HepG2 (cell line): Measurements from ENCODE around the gene POMT2. TPM values are rescaled to one million over a fixed set of nuclear protein-coding genes. Genes with fewer than 3 reads are reported as not detected.

Experiments
- ATAC-seq: fragments of 200-7000 bp; cut with Tn5 transposase; 3 replicates; pipeline ENCODE4 v1.9.1; 2020; ENCODE audit warnings: mild to moderate bottlenecking, moderate library complexity
- BruUV-seq: library from RNA; stranded (reverse); fragments of 400-500 nt; replicated peaks from 2 replicates; lab custom pipeline; 2021; lab: Mats Ljungman, UMichigan
- CTCF ChIA-PET: fragments of 300-600 bp; formaldehyde crosslinking; extraction: SDS; loops from one replicate; lab custom pipeline; 2021; ENCODE audit warnings: low total read pairs, inconsistent platforms, low intra/inter-chr PET ratio; lab: Yijun Ruan, JAX
- POLR2A ChIA-PET: fragments of 350-600 bp; sonication (Branson Sonifier 250); formaldehyde crosslinking; loops from one replicate; lab custom pipeline; 2020; ENCODE audit warnings: antibody characterized with exemption, inconsistent platforms; lab: Yijun Ruan, JAX
- DNase-seq: peaks from one replicate; pipeline ENCODE4 v3.0.0-alpha.2; 2015; ENCODE audit warnings: low spot score
- FAIRE-seq: peaks from 3 replicates; lab custom pipeline; 2011; peaks lifted over from hg19 to GRCh38; lab: Jason Lieb, UNC
- H2AFZ ChIP-seq: one replicate; pipeline ENCODE4 v1.6.1; 2011; ENCODE audit warnings: low read length, inconsistent platforms
- H3K27ac ChIP-seq: fragments of 300-600 bp; 3 replicates; pipeline ENCODE4 v1.8.0; 2011; ENCODE audit warnings: mixed run types, mild to moderate bottlenecking, mixed read lengths, low read length, inconsistent platforms; ENCODE audit not compliant: insufficient read depth; ENCODE audit errors: extremely low read length
- H3K27me3 ChIP-seq, 2 experiments: fragments of 200-600 bp in 1 of 2; 2 replicates in 1 of 2; 3 replicates in 1 of 2; pipeline versions ENCODE4 v1.6.0 to v1.8.0; 2011; ENCODE audit warnings: low read length in 2 of 2, mild to moderate bottlenecking in 2 of 2, moderate library complexity in 2 of 2, inconsistent platforms in 1 of 2; ENCODE audit not compliant: insufficient read depth in 2 of 2, control insufficient read depth in 1 of 2
- H3K36me3 ChIP-seq, 2 experiments: fragments of 200-600 bp in 1 of 2; replicated peaks in 1 of 2; 2 replicates in 1 of 2; 3 replicates in 1 of 2; pipeline versions ENCODE4 v1.5.1 to v1.8.0; 2011; ENCODE audit warnings: low read length in 2 of 2, inconsistent platforms in 1 of 2; ENCODE audit not compliant: insufficient read depth in 2 of 2, control insufficient read depth in 1 of 2
- H3K4me1 ChIP-seq: 2 replicates; pipeline ENCODE4 v1.5.1; 2012; ENCODE audit warnings: low read length, inconsistent platforms; ENCODE audit not compliant: insufficient read depth
- H3K4me2 ChIP-seq: 2 replicates; pipeline ENCODE4 v1.6.0; 2011; ENCODE audit warnings: low read depth, low read length, inconsistent platforms
- H3K4me3 ChIP-seq, 3 experiments: fragments of 200-600 bp in 1 of 3; sonication (generic), shearing (Covaris generic) in 1 of 3; replicated peaks in 1 of 3; 2 replicates each; pipeline ENCODE4 v1.5.1; 2011 to 2016; ENCODE audit warnings: low read length in 3 of 3, inconsistent platforms in 2 of 3, low read depth in 2 of 3, mild to moderate bottlenecking in 2 of 3, control low read depth in 1 of 3, mixed read lengths in 1 of 3; ENCODE audit not compliant: insufficient read depth in 1 of 3
- H3K79me2 ChIP-seq: one replicate; pipeline ENCODE4 v1.6.1; 2011; ENCODE audit warnings: low read length, inconsistent platforms; ENCODE audit not compliant: insufficient read depth
- H3K9ac ChIP-seq: 2 replicates; pipeline ENCODE4 v1.6.0; 2011; ENCODE audit warnings: mild to moderate bottlenecking, low read depth, low read length, inconsistent platforms; ENCODE audit not compliant: insufficient read depth
- H3K9me3 ChIP-seq: 2 replicates; pipeline ENCODE4 v1.5.1; 2012; ENCODE audit warnings: mild to moderate bottlenecking, low read length
- H4K20me1 ChIP-seq: 2 replicates; pipeline ENCODE4 v1.6.0; 2011; ENCODE audit warnings: inconsistent platforms, mild to moderate bottlenecking, low read length, moderate library complexity; ENCODE audit not compliant: insufficient read depth
- FOSL1 ChIP-seq: sonication (generic); formaldehyde crosslinking; IDR thresholded peaks from 2 replicates; pipeline ENCODE4 v1.9.0; 2021; ENCODE audit warnings: missing genetic modification reagents, borderline replicate concordance
- FOXA3 ChIP-seq: IDR thresholded peaks from 2 replicates; pipeline ENCODE4 v1.6.1; 2016; ENCODE audit warnings: missing genetic modification reagents, missing compliant biosample characterization
- HOXA5 ChIP-seq: sonication (generic); formaldehyde crosslinking; IDR thresholded peaks from 2 replicates; pipeline ENCODE4 v1.4.0; 2020; ENCODE audit warnings: missing genetic modification reagents
- KLF16 ChIP-seq, 2 experiments: sonication (generic) in 1 of 2; formaldehyde crosslinking in 1 of 2; IDR thresholded peaks; 2 replicates each; pipeline versions ENCODE4 v1.6.1 to v1.8.0; 2016 to 2023; ENCODE audit warnings: missing genetic modification reagents in 2 of 2, missing compliant biosample characterization in 1 of 2
- MIER3 ChIP-seq: IDR thresholded peaks from 2 replicates; pipeline ENCODE4 v1.6.1; 2016; ENCODE audit warnings: missing compliant biosample characterization, borderline replicate concordance
- NFIB ChIP-seq: sonication (generic); formaldehyde crosslinking; IDR thresholded peaks from 2 replicates; pipeline ENCODE4 v1.9.0; 2021; ENCODE audit warnings: missing genetic modification reagents, mild to moderate bottlenecking, borderline replicate concordance
- SETDB1 ChIP-seq: sonication (generic); formaldehyde crosslinking; IDR thresholded peaks from 2 replicates; pipeline ENCODE4 v1.5.1; 2020; ENCODE audit warnings: missing genetic modification reagents, mild to moderate bottlenecking, borderline replicate concordance
- ZBTB38 ChIP-seq: sonication (generic); formaldehyde crosslinking; IDR thresholded peaks from 2 replicates; pipeline ENCODE4 v1.5.1; 2020; ENCODE audit warnings: mild to moderate bottlenecking, missing genetic modification reagents
- ZNF24 ChIP-seq: fragments of 450-650 bp; IDR thresholded peaks from 2 replicates; pipeline ENCODE4 v1.6.1; 2017; ENCODE audit warnings: antibody characterized with exemption, mild to moderate bottlenecking
- ZNF331 ChIP-seq: sonication (generic); formaldehyde crosslinking; IDR thresholded peaks from 2 replicates; pipeline ENCODE4 v1.4.0; 2020; ENCODE audit warnings: missing genetic modification reagents
- WGBS: methylation state at CpG from one replicate; pipeline ENCODE4 v1.1.6; 2017; ENCODE audit warnings: low lambda C conversion rate; 5-methylcytosine and 5-hydroxymethylcytosine counted together
- in situ Hi-C: cut with HindIII; loops from 2 replicates; pipeline ENCODE4 v1.10.0; 2017; ENCODE audit warnings: low pct_unique_long_range_greater_than_20kb; ENCODE audit not compliant: extremely low pct_ligation_motif_present
- intact Hi-C: fragments of 100-400 bp; cut with micrococcal nuclease; formaldehyde crosslinking; loops from one replicate; pipeline ENCODE4 v1.10.0; 2022; ENCODE audit not compliant: unreplicated experiment
- polyA plus RNA-seq, 8 experiments: library from polyadenylated mRNA; depleted of rRNA in 3 of 8; stranded (reverse) in 7 of 8; unstranded in 1 of 8; fragments of >200 nt; fragmentation: Illumina TruSeq in 4 of 8; extraction: Trizol in 4 of 8; gene quantifications; 2 replicates each; pipeline versions ENCODE4 v1.2.1 to v1.2.3, GENCODE V29; 2011 to 2016; ENCODE audit warnings: low read depth in 4 of 8, missing spikeins in 1 of 8, mixed read lengths in 1 of 8; ENCODE audit not compliant: insufficient read depth in 1 of 8
- total RNA-seq, 5 experiments: library from RNA; depleted of rRNA; stranded (reverse); fragments of >200 nt; fragmentation: Illumina TruSeq; extraction: Trizol; gene quantifications; 2 replicates each; pipeline ENCODE4 v1.2.3, GENCODE V29; 2016; ENCODE audit warnings: low read depth in 1 of 5
- TF ChIP-seq, protein P1 (sequence below): fragments of 450-650 bp; IDR thresholded peaks from 2 replicates; pipeline ENCODE4 v1.6.1; 2016
- TF ChIP-seq, protein P2 (sequence below): sonication (generic); formaldehyde crosslinking; IDR thresholded peaks from 2 replicates; pipeline ENCODE4 v1.4.0; 2020; ENCODE audit warnings: missing genetic modification reagents

The POMT2 gene
- total and polyA plus RNA-seq, 2 of the 13 experiments (the other 11 are each of a cell fraction or from before 2014, with no cell fraction given): 15.3 to 15.9 TPM

DNA sequence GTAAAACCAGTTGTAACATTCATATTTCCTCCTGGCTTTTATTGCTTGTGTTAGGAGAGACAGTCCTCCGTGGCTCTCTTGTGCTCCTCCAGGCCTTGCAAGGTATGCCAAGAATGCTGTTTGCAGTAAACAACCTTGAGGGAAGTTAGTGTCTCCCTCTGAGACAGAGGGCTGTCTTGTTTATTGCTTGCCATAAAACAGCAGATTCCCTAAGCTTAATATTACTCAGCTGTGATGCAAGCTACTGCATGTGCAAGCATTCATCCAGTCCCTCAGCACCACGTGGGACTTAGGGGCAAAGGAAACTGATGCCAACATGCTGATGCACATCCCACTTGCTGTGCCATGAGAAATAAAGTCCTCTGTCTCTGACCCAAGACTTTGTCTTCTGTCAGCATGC is 6.6 kb downstream of the POMT2 start:
- no peak overlapping the region for H3K27ac ChIP-seq
- no peak for DNase-seq
- H3K9ac ChIP-seq: no peak overlapping the region
- CTCF ChIA-PET: interaction anchor here (2.5 kb wide), 1 partner anchor 12 kb away, joined by 54 read pairs; no protein-coding TSS in a partner anchor
- no peak for ATAC-seq
- peaks cover 0 to 2% of the 10 kb centered on the region in 2 experiments; a peak in 3 of 5 replicates for H3K36me3 ChIP-seq
- no peaks in the 10 kb centered on the region for H3K27me3 ChIP-seq
- H3K9me3 ChIP-seq: no peaks in the 10 kb centered on the region
- BruUV-seq: no TSS peak
- POLR2A ChIA-PET: interaction anchor here (5.5 kb wide), 1 partner anchor 11 kb away, joined by 70 read pairs; no protein-coding TSS in a partner anchor
- no peaks in the 10 kb centered on the region for H4K20me1 ChIP-seq
- H2AFZ ChIP-seq: no peak overlapping the region
- peaks cover 33% of the 10 kb centered on the region for H3K79me2 ChIP-seq
- TF ChIP-seq ZBTB38 (CRISPR knock-in tag) (no peak), ZNF331 (CRISPR knock-in tag) (no peak), MIER3 (CRISPR knock-in tag) (no peak), ZNF24 (no peak)
- TF ChIP-seq, protein P1, sequence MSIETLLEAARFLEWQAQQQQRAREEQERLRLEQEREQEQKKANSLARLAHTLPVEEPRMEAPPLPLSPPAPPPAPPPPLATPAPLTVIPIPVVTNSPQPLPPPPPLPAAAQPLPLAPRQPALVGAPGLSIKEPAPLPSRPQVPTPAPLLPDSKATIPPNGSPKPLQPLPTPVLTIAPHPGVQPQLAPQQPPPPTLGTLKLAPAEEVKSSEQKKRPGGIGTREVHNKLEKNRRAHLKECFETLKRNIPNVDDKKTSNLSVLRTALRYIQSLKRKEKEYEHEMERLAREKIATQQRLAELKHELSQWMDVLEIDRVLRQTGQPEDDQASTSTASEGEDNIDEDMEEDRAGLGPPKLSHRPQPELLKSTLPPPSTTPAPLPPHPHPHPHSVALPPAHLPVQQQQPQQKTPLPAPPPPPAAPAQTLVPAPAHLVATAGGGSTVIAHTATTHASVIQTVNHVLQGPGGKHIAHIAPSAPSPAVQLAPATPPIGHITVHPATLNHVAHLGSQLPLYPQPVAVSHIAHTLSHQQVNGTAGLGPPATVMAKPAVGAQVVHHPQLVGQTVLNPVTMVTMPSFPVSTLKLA: peak; percentile 43; the same call in 1 of the 2 replicates
- H3K4me1 ChIP-seq: peaks cover 65% of the 10 kb centered on the region
- H3K4me3 ChIP-seq: no peak overlapping the region
- in situ Hi-C loops (no loop called here), intact Hi-C loops (loop anchor here (5.0 kb wide), 1 partner anchor 162 kb away; no protein-coding TSS in a partner anchor)
- no peak overlapping the region for H3K4me2 ChIP-seq
- 75% methylated on average over 2 of the region's 2 CpGs for WGBS
- no peak for FAIRE-seq

DNA sequence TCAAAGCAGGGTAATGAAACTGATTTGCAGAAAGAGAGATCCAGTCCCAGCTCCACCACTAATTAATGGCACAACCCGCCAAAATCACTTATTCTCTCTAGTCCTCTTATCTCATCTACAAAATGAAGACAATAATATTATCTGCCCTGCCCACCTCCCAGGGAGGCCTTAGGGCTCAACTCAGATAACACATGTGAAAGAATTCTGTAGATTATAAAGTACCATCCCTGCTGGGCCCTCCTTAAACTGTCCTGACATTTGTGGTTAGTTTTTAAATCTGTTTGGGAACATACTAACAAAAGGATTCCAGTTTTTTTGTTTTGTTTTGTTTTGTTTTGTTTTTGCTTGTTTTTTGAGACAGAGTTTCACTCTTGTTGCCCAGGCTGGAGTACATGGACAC is 7.3 kb downstream of the POMT2 start:
- Histone ChIP-seq H3K79me2 (peaks cover 30% of the 10 kb centered on the region), H3K27ac (no peak overlapping the region), H3K4me1 (peaks cover 58% of the 10 kb centered on the region), H2AFZ (no peak overlapping the region), H3K9ac (no peak overlapping the region), H3K4me3 (no peak overlapping the region), H3K4me2 (no peak overlapping the region), H4K20me1 (no peaks in the 10 kb centered on the region), H3K36me3 (peaks cover 0 to 3% of the 10 kb centered on the region in 2 experiments; a peak in 3 of 5 replicates), H3K9me3 (no peaks in the 10 kb centered on the region), H3K27me3 (no peaks in the 10 kb centered on the region)
- ChIA-PET CTCF (interaction anchor here (0.8 kb wide), 1 partner anchor 161 kb away, joined by 3 read pairs; no protein-coding TSS in a partner anchor), POLR2A (interaction anchor here (5.5 kb wide), 1 partner anchor 10 kb away, joined by 70 read pairs; no protein-coding TSS in a partner anchor)
- DNase-seq (no peak), FAIRE-seq (no peak), ATAC-seq (no peak)
- in situ Hi-C loops: no loop called here
- intact Hi-C loops: loop anchor here (5.0 kb wide), 1 partner anchor 161 kb away; no protein-coding TSS in a partner anchor
- TF ChIP-seq HOXA5: no peak
- TF ChIP-seq FOXA3 (CRISPR knock-in tag): no peak
- no peak for TF ChIP-seq FOSL1 (CRISPR knock-in tag)
- no peak for TF ChIP-seq KLF16 (CRISPR knock-in tag; IDR thresholded peaks at IDR 0.05)
- no peak for TF ChIP-seq NFIB (CRISPR knock-in tag)
- TF ChIP-seq SETDB1 (CRISPR knock-in tag): no peak
- TF ChIP-seq, protein P2, sequence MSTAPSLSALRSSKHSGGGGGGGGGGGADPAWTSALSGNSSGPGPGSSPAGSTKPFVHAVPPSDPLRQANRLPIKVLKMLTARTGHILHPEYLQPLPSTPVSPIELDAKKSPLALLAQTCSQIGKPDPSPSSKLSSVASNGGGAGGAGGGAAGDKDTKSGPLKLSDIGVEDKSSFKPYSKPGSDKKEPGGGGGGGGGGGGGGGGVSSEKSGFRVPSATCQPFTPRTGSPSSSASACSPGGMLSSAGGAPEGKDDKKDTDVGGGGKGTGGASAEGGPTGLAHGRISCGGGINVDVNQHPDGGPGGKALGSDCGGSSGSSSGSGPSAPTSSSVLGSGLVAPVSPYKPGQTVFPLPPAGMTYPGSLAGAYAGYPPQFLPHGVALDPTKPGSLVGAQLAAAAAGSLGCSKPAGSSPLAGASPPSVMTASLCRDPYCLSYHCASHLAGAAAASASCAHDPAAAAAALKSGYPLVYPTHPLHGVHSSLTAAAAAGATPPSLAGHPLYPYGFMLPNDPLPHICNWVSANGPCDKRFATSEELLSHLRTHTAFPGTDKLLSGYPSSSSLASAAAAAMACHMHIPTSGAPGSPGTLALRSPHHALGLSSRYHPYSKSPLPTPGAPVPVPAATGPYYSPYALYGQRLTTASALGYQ: no peak
- 92% methylated on average over 1 of the region's 1 CpG for WGBS
- BruUV-seq: no TSS peak
